Stimulated activated naive CD8-positive, alpha-beta T cell treated with anti-CD3 and anti-CD28 coated beads, Interleukin-15, Interleukin-2, amounts not matched to agents 100 ng/mL and 50 ng/mL, for 24 hours (primary cell): ENCODE results near the gene GGACT.

Source experiments
- H3K27ac Mint-ChIP-seq: one replicate; pipeline ENCODE4 v1.8.0; 2021; ENCODE audit warnings: mild to moderate bottlenecking, mixed read lengths
- H3K27me3 Mint-ChIP-seq: one replicate; pipeline ENCODE4 v1.8.0; 2021; ENCODE audit warnings: mixed read lengths
- H3K36me3 Mint-ChIP-seq: one replicate; pipeline ENCODE4 v1.8.0; 2021; ENCODE audit warnings: low read depth, mixed read lengths
- H3K4me1 Mint-ChIP-seq: one replicate; pipeline ENCODE4 v1.8.0; 2021; ENCODE audit warnings: low read depth, mixed read lengths
- H3K4me3 Mint-ChIP-seq: one replicate; pipeline ENCODE4 v1.8.0; 2021; ENCODE audit warnings: mild to moderate bottlenecking, mixed read lengths
- H3K9me3 Mint-ChIP-seq: one replicate; pipeline ENCODE4 v1.8.0; 2021; ENCODE audit warnings: mixed read lengths

Gene GGACT

DNA sequence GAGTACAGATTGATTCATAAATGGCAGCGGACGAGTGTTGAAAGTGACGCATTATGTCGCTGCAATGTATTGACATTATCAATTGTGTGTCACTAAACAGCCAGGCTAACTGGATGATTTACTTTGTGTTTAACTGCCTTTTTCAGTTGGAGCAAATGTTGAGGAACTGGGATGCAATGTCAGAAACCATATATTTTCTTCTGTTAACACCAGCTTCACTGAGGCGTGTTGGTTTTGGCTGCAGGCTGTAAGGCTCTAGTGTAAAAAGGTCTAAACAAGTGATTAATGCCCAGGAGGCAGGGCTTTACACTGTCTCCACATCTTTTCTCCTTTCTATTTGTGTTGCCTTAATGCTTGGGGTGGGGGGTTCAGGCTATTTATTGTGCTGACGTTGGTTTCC is 80.1 kb downstream of the GGACT start:
- no peak overlapping the region for H3K4me3 Mint-ChIP-seq
- peaks cover 3% of the 10 kb centered on the region for H3K27me3 Mint-ChIP-seq
- peaks cover 16% of the 10 kb centered on the region for H3K4me1 Mint-ChIP-seq
- no peak overlapping the region for H3K27ac Mint-ChIP-seq
- H3K9me3 Mint-ChIP-seq = no peaks in the 10 kb centered on the region
- H3K36me3 Mint-ChIP-seq = no peaks in the 10 kb centered on the region

DNA sequence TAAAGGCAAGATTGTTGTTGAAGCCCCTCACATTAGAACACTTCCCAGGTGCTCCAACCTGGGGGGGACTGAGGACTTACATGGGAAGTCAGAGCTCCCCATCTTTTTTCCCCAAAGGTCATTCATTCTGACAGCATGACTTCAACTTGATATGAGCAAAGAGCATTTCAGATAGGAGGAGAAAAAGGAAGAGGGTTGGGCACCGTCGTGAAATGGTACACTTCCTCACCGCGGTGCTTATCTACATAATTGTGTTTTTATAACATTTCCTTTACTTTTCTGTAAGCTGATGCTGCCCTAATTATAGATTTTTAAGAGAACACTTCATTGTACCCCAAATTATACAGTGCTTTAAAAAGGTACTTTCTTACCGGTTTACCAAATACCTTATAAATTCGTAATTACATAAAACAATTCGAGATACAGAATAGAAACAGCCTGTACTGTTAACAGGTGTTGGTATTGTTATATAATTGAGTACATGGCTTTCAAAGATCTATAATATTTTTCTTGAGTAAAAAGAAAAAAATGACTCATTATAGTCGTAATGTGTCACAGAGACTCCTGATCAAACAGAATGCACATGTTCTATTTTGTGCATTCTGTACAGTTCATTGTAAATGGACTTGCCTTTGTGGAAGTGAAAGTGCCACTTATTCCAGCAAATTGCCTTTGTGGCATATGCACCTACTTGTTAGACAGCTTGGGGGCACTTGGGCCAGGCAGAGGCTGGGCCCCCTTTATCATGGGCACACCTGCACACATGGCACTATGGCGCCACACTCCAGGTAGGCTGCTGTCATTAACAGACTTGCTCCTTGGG is 81.8 kb downstream of the GGACT start:
- Mint-ChIP-seq H3K4me1 (peaks cover 16% of the 10 kb centered on the region), H3K36me3 (no peaks in the 10 kb centered on the region), H3K27ac (no peak overlapping the region), H3K4me3 (peak overlapping the region; percentile 36), H3K9me3 (no peaks in the 10 kb centered on the region), H3K27me3 (peaks cover 7% of the 10 kb centered on the region)

DNA sequence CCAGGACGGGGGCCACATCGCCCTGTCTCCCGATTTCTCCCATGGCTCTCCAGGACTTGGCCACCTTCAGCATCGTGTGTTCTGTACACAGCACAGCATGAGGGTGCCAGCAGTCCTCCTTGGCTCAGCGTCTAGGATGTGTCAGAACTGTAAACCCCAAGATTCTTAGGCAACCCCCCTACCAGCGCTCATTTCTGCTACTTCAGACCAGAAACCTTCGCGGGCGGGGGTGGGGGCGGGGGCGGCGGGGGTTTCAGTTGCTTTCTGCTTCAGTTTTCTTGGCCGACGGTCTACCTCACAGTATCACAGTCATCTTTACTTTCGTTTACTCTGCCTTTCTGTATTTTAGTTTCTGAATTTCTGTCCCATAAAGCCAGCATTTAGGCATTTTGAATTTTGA is 82.4 kb downstream of the GGACT start:
- Mint-ChIP-seq H3K4me3 (peak overlapping the region; percentile 36), H3K27ac (no peak overlapping the region), H3K4me1 (peaks cover 16% of the 10 kb centered on the region), H3K36me3 (no peaks in the 10 kb centered on the region), H3K27me3 (peaks cover 7% of the 10 kb centered on the region), H3K9me3 (no peaks in the 10 kb centered on the region)

DNA sequence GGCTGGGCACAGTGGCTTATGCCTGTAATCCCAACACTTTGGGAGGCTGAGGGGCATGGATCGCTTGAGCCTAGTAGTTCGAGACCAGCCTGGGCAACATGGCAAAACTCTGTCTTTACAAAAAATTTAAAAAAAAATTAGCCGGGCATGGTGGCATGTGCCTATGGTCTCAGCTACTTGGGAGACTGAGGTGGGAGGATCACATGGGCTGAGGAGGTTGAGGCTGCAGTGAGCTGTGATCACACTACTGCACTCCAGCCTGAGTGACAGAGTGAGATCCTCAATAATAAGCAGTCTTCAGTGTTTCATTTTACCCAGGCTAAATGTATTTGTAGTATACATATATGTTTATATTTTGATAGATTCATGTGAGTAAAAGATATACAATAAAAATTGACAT is 85.0 kb downstream of the GGACT start:
- H3K27me3 Mint-ChIP-seq = peaks cover 7% of the 10 kb centered on the region
- no peaks in the 10 kb centered on the region for H3K9me3 Mint-ChIP-seq
- peaks cover 16% of the 10 kb centered on the region for H3K4me1 Mint-ChIP-seq
- H3K27ac Mint-ChIP-seq = no peak overlapping the region
- H3K36me3 Mint-ChIP-seq = no peaks in the 10 kb centered on the region
- H3K4me3 Mint-ChIP-seq = no peak overlapping the region

DNA sequence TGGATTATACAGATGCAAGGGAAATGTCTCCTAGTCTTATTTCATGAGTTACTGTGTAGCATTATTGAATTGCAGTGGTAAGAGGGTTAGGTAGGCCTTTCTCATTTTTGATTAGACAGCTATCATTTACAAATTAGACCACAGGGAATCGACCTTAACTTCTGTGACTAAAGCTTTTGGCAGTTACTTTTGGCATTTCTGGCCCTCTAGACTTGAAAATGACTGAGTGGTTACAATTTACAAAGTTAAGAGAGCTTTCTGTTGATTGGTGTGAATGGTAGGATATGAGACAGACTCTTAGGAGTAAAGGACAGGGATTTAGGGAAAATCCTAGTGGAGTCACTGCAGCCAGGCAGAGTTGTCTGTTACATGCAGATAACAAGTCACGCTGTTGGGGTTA is 86.1 kb downstream of the GGACT start:
- Mint-ChIP-seq H3K27ac (no peak overlapping the region), H3K4me3 (no peak overlapping the region), H3K9me3 (no peaks in the 10 kb centered on the region), H3K27me3 (peaks cover 7% of the 10 kb centered on the region), H3K4me1 (peaks cover 16% of the 10 kb centered on the region), H3K36me3 (no peaks in the 10 kb centered on the region)

DNA sequence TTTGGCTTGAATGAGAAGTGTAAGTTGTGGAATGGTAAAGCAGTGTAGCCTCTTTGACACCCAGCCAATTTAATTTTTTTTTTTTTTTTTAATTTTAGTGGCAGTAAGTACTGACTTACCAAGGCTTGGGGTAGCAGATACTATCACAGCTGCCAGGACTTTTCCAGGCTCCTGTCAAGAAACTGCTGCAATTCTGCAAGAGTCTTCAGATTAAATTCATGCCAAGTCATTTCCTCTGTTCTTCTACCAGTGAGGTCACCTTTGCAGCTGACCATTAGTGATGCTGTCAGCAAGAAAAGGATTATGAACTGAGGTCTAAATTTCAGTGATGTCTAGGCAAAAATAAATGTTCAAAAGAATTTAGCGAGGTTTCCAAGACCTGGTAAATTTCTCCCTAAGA is 91.2 kb downstream of the GGACT start:
- no peaks in the 10 kb centered on the region for H3K9me3 Mint-ChIP-seq
- H3K27me3 Mint-ChIP-seq = no peaks in the 10 kb centered on the region

DNA sequence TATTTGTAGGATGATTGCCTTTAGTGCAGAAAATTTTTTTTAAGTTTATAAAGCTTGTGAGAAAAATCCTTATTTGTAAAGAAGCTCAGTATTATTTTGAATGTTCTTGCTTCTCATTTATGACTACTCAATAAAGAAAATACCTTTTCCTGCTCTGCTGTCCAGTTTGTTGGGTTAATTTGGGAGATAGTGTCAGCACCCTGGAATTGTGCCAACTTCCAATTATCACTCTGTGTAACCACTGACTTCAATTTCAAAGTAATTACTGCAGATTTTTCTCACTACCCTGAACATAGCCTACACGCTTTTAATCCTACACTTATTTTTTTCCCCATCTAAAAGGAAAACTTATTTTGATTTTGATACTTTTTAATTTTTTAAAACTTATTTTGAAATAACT is 93.1 kb downstream of the GGACT start:
- Mint-ChIP-seq H3K27ac (no peak overlapping the region), H3K4me1 (no peaks in the 10 kb centered on the region), H3K4me3 (no peak overlapping the region), H3K36me3 (no peaks in the 10 kb centered on the region), H3K27me3 (no peaks in the 10 kb centered on the region), H3K9me3 (no peaks in the 10 kb centered on the region)

More for the DNA sequence above, 91.2 kb downstream of the GGACT start:
- no peaks in the 10 kb centered on the region for H3K4me1 Mint-ChIP-seq
- H3K36me3 Mint-ChIP-seq = no peaks in the 10 kb centered on the region
- H3K4me3 Mint-ChIP-seq = no peak overlapping the region
- H3K27ac Mint-ChIP-seq = no peak overlapping the region

DNA sequence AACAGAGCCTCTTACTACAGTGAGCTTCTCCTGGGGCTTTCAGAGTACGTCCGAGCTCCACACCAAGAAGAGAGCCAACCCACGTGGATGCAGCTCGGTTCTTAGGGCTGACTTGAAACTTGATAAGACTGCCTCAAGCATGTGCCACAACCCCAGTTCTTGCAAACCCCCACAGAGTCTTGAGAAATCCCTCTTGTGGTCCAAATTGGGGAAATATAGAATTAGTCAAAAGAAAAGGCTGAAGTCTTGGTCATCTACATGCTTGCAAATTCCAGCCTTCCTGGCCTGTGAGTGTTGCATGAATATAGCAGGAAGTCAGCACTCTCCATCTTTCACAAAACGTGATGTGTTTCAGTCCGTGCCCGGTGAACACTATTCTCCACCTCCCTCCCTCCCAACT is 95.2 kb downstream of the GGACT start:
- no peak overlapping the region for H3K27ac Mint-ChIP-seq
- H3K27me3 Mint-ChIP-seq = no peaks in the 10 kb centered on the region
- no peaks in the 10 kb centered on the region for H3K36me3 Mint-ChIP-seq
- H3K4me1 Mint-ChIP-seq = no peaks in the 10 kb centered on the region
- H3K4me3 Mint-ChIP-seq = no peak overlapping the region
- H3K9me3 Mint-ChIP-seq = no peaks in the 10 kb centered on the region

DNA sequence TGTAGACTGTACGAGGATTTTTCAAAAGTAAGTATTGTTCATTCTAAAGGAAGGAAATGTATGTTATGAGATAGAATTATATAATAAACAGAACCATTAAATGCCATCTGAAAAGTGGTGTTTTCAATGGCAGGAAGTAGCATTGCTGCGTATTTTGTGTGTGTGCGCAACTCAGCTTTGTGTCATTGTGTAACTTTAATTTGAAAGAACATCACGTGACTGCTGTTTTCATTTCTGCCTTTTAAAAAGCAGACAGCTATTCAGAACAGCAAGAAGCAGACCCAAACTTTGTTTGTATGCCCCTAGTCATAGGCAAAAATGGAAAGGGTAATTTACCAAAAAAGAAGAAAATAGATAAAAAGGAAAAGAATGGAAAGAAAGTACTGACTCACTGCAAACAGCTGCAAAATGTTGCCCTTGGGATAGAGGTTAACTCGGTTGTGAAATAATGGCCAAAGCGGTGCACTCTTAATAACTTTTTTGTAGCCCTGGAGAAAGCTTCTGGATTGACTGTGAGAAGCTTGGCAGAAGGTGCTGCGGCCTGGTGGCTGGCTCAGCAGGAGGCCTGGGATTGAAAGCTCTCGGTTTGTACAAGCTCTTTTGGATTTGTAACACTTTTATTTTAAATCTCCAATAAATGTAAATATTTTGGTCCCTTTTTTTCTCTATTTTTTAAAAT is 97.3 kb downstream of the GGACT start:
- Mint-ChIP-seq H3K4me1 (no peaks in the 10 kb centered on the region), H3K36me3 (no peaks in the 10 kb centered on the region), H3K4me3 (no peak overlapping the region), H3K9me3 (no peaks in the 10 kb centered on the region), H3K27ac (no peak overlapping the region), H3K27me3 (no peaks in the 10 kb centered on the region)

DNA sequence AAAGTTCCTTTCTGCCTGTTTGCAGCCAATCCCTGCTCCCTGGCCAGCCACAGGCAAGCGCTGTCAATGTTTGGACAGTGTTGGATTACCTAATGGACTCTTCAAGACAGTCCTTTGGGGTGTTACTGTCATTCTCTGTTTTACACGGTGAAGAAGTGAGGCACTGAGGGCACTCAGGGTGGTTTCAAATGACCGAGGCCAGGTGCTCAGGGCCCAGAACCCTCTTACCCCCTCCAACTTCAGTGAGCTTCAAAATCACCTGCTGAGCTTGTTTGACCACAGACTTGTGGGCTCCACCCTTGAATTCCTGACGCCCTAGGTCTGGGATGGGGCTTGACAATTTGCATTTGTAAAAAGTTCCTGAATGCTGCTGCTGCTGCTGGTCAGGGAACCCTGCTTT is 97.9 kb downstream of the GGACT start:
- no peaks in the 10 kb centered on the region for H3K36me3 Mint-ChIP-seq
- H3K27ac Mint-ChIP-seq = no peak overlapping the region
- H3K4me3 Mint-ChIP-seq = no peak overlapping the region

DNA sequence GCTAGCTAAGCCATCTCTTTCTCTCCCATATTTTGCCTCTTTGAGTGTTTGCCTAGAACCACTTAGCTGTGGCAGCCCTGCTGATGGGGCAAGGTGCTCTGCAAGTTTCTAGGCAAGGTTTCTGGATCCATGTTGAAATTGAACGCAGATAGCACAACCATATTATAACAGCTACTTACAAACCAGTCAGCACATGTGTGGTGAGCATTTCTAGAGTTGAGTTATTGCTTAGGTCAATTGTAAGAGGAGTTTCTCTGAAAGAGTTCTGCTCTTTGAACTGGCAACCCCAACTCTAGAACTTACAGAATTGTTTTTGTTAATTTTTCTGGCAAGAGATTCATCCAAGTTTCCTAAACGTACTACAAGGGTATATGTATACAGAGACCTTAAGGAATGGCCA is 103.3 kb downstream of the GGACT start:
- H3K4me1 Mint-ChIP-seq = peaks cover 3% of the 10 kb centered on the region
- H3K27ac Mint-ChIP-seq = no peak overlapping the region
- H3K9me3 Mint-ChIP-seq = no peaks in the 10 kb centered on the region
- H3K36me3 Mint-ChIP-seq = no peaks in the 10 kb centered on the region
- no peaks in the 10 kb centered on the region for H3K27me3 Mint-ChIP-seq
- H3K4me3 Mint-ChIP-seq = no peak overlapping the region

More for the DNA sequence above, 97.9 kb downstream of the GGACT start:
- H3K4me1 Mint-ChIP-seq = no peaks in the 10 kb centered on the region
- H3K27me3 Mint-ChIP-seq = no peaks in the 10 kb centered on the region
- H3K9me3 Mint-ChIP-seq = no peaks in the 10 kb centered on the region

DNA sequence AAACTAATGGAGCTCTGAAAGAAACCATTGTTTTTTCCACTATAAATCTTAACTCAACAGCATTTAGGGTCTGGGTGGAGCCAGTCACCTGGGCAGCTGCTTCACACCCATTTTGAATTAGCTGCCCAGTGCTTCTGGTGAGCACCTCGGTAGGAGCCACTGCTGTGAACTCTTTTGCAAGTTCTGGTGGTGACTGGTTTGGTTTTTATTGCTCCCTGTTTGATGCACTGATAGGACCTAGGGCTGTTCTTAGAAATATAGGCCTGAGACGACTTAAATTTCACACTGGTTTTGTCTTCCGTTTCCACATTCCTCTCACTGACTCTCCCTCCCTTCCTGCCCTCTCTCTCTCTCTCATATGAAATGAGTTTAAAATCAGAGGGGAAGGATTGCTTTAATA is 103.9 kb downstream of the GGACT start:
- H3K27ac Mint-ChIP-seq = no peak overlapping the region
- H3K27me3 Mint-ChIP-seq = no peaks in the 10 kb centered on the region
- H3K4me3 Mint-ChIP-seq = no peak overlapping the region
- H3K4me1 Mint-ChIP-seq = peaks cover 3% of the 10 kb centered on the region
- H3K9me3 Mint-ChIP-seq = no peaks in the 10 kb centered on the region
- no peaks in the 10 kb centered on the region for H3K36me3 Mint-ChIP-seq

DNA sequence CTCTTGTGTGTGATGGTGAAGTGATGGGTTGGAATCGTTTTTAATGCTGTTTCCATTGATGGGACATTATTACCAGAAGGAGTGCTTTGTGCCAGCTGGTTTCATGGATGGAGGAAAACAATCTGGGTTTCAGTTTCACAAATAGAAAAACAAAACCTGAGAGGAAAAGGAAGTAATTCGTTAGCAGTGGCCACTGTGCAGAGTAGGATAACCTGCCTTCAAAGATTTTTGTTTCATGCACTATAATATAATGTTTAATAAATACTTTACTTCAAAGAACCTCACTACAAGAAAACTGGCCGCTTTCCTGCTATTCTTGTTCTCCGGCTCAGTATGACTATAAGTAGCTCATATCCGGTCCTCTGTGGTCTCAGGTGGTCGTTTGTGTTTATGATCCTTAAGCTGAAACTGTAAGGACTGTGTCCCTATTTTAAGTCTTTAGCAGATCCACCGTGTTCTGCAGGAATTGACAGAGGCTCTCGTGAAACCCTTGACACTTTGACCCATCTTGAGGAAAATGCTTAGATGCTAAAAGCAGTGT is 104.7 kb downstream of the GGACT start:
- Mint-ChIP-seq H3K4me1 (peaks cover 3% of the 10 kb centered on the region), H3K4me3 (no peak overlapping the region), H3K27ac (no peak overlapping the region), H3K27me3 (no peaks in the 10 kb centered on the region), H3K36me3 (no peaks in the 10 kb centered on the region), H3K9me3 (no peaks in the 10 kb centered on the region)

DNA sequence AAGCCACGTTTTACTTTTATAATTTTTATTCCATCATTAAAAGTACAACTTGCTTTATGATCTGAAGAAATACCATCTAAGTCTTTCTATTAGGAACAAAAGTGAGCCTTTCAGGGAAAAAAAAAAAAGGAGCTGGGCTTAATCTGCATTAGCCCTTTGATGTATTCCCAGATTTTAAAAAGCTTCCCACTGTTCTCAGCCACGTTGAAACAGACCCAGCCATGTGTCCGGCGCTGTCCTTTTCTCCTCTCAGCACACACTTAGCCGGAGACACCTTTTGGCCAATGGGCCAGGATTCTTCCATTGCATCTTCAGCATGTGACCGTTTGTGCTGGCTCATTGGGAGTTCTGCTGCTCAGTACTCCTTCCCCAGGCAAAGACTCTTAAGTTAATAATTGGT is 105.5 kb downstream of the GGACT start:
- Mint-ChIP-seq H3K9me3 (no peaks in the 10 kb centered on the region), H3K27me3 (no peaks in the 10 kb centered on the region), H3K4me3 (no peak overlapping the region), H3K4me1 (peaks cover 3% of the 10 kb centered on the region), H3K27ac (no peak overlapping the region), H3K36me3 (no peaks in the 10 kb centered on the region)

DNA sequence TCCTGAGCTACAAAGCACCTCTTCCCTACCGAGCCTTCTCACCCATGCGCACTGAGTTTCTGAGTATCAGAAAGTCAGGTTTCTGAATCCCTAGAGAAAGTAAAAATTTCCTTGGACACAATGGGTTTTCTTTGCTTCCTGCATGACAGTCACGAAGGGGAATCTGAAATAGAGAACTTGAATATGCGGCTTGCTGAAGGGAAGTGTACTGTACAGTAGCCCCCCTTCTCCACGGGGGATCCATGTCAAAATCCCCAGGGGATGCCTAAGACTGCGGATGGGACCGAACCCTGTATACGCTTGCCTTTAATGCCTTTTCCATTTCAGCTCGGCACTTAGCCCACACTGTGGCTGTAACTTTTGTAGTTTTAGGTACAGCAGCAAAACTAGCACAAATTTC is 107.9 kb downstream of the GGACT start:
- no peak overlapping the region for H3K27ac Mint-ChIP-seq
- H3K27me3 Mint-ChIP-seq = no peaks in the 10 kb centered on the region
- H3K4me3 Mint-ChIP-seq = no peak overlapping the region
- H3K36me3 Mint-ChIP-seq = no peaks in the 10 kb centered on the region
- no peaks in the 10 kb centered on the region for H3K9me3 Mint-ChIP-seq
- peaks cover 3% of the 10 kb centered on the region for H3K4me1 Mint-ChIP-seq
